HG03045 (cell line): ENCODE results near the gene SEPTIN2.
"Not testable (repeated sequence)": the region's sequence is repeated elsewhere in the genome, so short reads cannot be mapped to it uniquely, and the experiment has no call there.

Experiments used
- ATAC-seq: cut with Tn5 transposase; IDR thresholded peaks from one replicate; pipeline ENCODE4 v1.9.1; 2021; ENCODE audit warnings: mild to moderate bottlenecking, moderate library complexity; ENCODE audit not compliant: unreplicated experiment

SEPTIN2 gene

GRCh38 chr2:241350530-241350877 lies 34.8 kb downstream of the SEPTIN2 start:
- ATAC-seq, result no peak

GRCh38 chr2:241350878-241351639 lies 35.3 kb downstream of the SEPTIN2 start:
- no peak for ATAC-seq

- no peak for ATAC-seq
Measured at GRCh38 chr2:241351640-241352031, 35.9 kb downstream of the SEPTIN2 start.

- no peak for ATAC-seq
Measured at GRCh38 chr2:241352227-241352626, 36.5 kb downstream of the SEPTIN2 start.

GRCh38 chr2:241354668-241355658 lies 39.2 kb downstream of the SEPTIN2 start:
- no peak for ATAC-seq

- ATAC-seq, result peak; percentile 87
Measured at GRCh38 chr2:241355983-241356870, 40.5 kb downstream of the SEPTIN2 start, which contains the start of gene FARP2. Gene FARP2, plus strand, starts transcription at chr2:241356285. Its CDS starts 16,823 bp downstream, at chr2:241373108.

GRCh38 chr2:241356871-241357260 lies 41.1 kb downstream of the SEPTIN2 start:
- no peak for ATAC-seq

GRCh38 chr2:241357531-241357930 lies 41.8 kb downstream of the SEPTIN2 start:
- no peak for ATAC-seq

GRCh38 chr2:241358470-241358869 lies 42.7 kb downstream of the SEPTIN2 start:
- no peak for ATAC-seq

GRCh38 chr2:241359481-241360045 lies 43.8 kb downstream of the SEPTIN2 start:
- no peak for ATAC-seq

- ATAC-seq, result no peak
Measured at GRCh38 chr2:241363426-241363825, 47.7 kb downstream of the SEPTIN2 start.

- no peak for ATAC-seq
Measured at GRCh38 chr2:241364781-241365180, 49.1 kb downstream of the SEPTIN2 start.

GRCh38 chr2:241366678-241367077 lies 51.0 kb downstream of the SEPTIN2 start:
- no peak for ATAC-seq

GRCh38 chr2:241368643-241369042 lies 52.9 kb downstream of the SEPTIN2 start:
- ATAC-seq, result no peak

- ATAC-seq, result no peak
Measured at GRCh38 chr2:241372361-241372992, 56.8 kb downstream of the SEPTIN2 start.

- no peak for ATAC-seq
Measured at GRCh38 chr2:241373446-241373845, 57.7 kb downstream of the SEPTIN2 start.

- not testable (repeated sequence) for ATAC-seq
Measured at GRCh38 chr2:241373906-241374305, 58.2 kb downstream of the SEPTIN2 start.

GRCh38 chr2:241375300-241375699 lies 59.6 kb downstream of the SEPTIN2 start:
- no peak for ATAC-seq

GRCh38 chr2:241376808-241377207 lies 61.1 kb downstream of the SEPTIN2 start:
- no peak for ATAC-seq

- ATAC-seq, result no peak
Measured at GRCh38 chr2:241378816-241379215, 63.1 kb downstream of the SEPTIN2 start.
